GM19372 (cell line): ENCODE measurements around the gene DRP2.
"Not testable (repeated sequence)": the region's sequence is repeated elsewhere in the genome, so short reads cannot be mapped to it uniquely, and the experiment has no call there.

Experiments used
- ATAC-seq: cut with Tn5 transposase; IDR thresholded peaks from one replicate; pipeline ENCODE4 v1.9.1; 2021; ENCODE audit warnings: mild to moderate bottlenecking, low read depth, moderate library complexity; ENCODE audit not compliant: unreplicated experiment

DRP2 gene

GRCh38 chrX:101219116-101219863, at the start of gene DRP2:
DRP2 (plus strand) TSS chrX:101219786; CDS start chrX:101231648, 11,862 bp downstream.
- ATAC-seq: no peak

- no peak for ATAC-seq
These were observed 47.6 kb upstream of the DRP2 start for GRCh38 chrX:101171883-101172400.

GRCh38 chrX:101176439-101176838, 43.1 kb upstream of the DRP2 start:
- no peak for ATAC-seq

- ATAC-seq: not testable (repeated sequence)
These were observed 34.7 kb upstream of the DRP2 start for GRCh38 chrX:101184876-101185275.

GRCh38 chrX:101187961-101188360, 31.6 kb upstream of the DRP2 start:
- ATAC-seq: not testable (repeated sequence)

- no peak for ATAC-seq
These were observed 28.9 kb upstream of the DRP2 start for GRCh38 chrX:101190736-101191135.

- no peak for ATAC-seq
These were observed 28.3 kb upstream of the DRP2 start for GRCh38 chrX:101191217-101191750.

- no peak for ATAC-seq
These were observed 24.0 kb upstream of the DRP2 start for GRCh38 chrX:101195442-101196173.

GRCh38 chrX:101203761-101204351, 15.7 kb upstream of the DRP2 start:
- ATAC-seq: no peak

- no peak for ATAC-seq
These were observed 13.1 kb upstream of the DRP2 start for GRCh38 chrX:101206471-101206870.

- no peak for ATAC-seq
These were observed 11.3 kb upstream of the DRP2 start for GRCh38 chrX:101208152-101208905.

GRCh38 chrX:101210630-101211029, 9.0 kb upstream of the DRP2 start:
- no peak for ATAC-seq

GRCh38 chrX:101217689-101218088, 1.9 kb upstream of the DRP2 start:
- ATAC-seq: no peak

- no peak for ATAC-seq
These were observed 319 bp downstream of the DRP2 start for GRCh38 chrX:101219864-101220346.

GRCh38 chrX:101220662-101221260, 1.2 kb downstream of the DRP2 start:
- ATAC-seq: no peak

- no peak for ATAC-seq
These were observed 3.6 kb downstream of the DRP2 start for GRCh38 chrX:101223226-101223625.

- no peak for ATAC-seq
These were observed 9.6 kb downstream of the DRP2 start for GRCh38 chrX:101229170-101229569.

- no peak for ATAC-seq
These were observed 11.1 kb downstream of the DRP2 start for GRCh38 chrX:101230636-101231035.

- ATAC-seq: no peak
These were observed 11.5 kb downstream of the DRP2 start for GRCh38 chrX:101231080-101231479.

GRCh38 chrX:101232316-101232715, 12.7 kb downstream of the DRP2 start:
- no peak for ATAC-seq
